HL-60/S4 treated with phorbol 12-myristate 13-acetate at 8.2 ng/mL for 4 days and 3 days (cell line): ENCODE results near the gene KREMEN1.
"Not testable (repeated sequence)": the region's sequence is repeated elsewhere in the genome, so short reads cannot be mapped to it uniquely, and the experiment has no call there.

ENCODE experiments used
- in situ Hi-C: fragments of 300-500 bp; cut with MboI; formaldehyde crosslinking; loops from 2 replicates; pipeline ENCODE4 v1.15.0; 2022; ENCODE audit warnings: low sequenced_read_pairs

Gene KREMEN1

DNA sequence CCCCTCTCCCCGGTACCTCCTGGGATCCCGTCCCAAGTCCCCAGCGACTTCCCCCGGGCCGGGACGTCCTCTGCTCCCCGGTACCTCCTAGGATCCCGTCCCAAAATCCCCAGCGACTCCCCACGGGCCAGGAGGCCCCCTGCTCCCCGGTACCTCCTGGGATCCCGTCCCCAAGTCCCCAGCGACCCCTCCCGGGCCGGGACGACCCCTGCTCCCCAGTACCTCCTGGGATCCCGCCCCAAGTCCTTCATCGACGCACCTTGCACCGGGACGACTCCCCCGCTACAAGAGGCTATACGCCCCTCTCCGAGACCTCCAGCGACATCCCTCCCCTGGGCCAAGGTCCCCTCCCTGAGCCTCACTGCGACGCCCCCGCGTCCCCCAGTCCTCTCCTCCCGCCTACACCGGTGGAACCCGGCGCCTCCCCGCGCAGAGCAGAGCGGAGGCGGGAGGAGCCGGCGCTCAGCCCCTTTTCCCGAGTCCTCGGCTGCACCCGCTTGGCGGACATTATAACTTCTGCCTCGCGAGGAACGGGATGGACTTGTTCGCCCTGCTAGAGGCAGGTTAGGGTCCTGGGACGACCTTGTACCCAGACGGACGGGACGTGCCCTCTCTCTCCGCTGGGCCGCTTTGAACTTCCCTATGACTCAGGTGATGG lies 912 bp downstream of the KREMEN1 start:
- in situ Hi-C loops, result loop anchor here (25.0 kb wide), 2 partner anchors 164 to 461 kb away; no protein-coding TSS in a partner anchor

- in situ Hi-C loops, result loop anchor here (25.0 kb wide), 2 partner anchors 163 to 462 kb away; no protein-coding TSS in a partner anchor
Observed at GRCh38 chr22:29074276-29074772, 1.5 kb downstream of the KREMEN1 start.

DNA sequence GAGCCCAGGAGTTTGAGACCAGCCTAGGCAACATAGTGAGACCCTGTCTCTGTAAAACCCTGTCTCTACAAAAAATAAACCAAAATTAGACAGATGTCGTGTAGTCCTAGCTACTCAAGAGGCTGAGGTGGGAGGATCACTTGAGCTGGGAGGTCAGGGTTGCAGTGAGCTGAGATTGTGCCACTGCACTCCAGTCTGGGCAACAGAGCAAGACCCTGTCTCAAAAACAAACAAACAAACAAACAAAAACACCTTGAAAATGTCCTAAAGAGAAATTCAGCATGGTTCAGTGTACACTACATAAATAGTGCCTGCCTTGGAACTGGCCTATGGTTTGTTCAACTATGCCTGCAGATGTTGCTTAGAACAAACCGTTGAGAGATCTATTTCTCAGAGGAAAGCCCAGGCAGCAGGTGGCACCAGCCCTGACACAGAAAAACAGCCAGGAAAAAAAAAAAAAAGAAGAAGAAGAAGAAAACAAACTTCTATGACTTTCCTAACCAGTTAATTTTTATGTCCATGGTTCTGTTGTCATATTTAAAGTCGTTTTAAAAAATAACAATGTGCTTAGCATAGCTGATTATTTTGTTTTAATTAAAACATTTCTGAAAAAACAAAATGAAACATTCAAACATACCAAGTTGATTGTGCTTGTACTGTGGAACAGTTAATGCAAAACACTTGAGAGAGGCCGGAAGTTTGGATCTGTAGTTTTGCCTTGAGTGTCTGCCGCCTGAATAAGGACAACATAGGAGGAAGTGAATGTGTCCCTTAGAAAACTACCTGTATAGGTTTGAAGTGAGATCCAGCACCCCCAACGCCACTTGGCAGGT lies 5.4 kb downstream of the KREMEN1 start:
- in situ Hi-C loops, result no loop called here

- in situ Hi-C loops, result no loop called here
Observed at GRCh38 chr22:29078869-29079207, 6.0 kb downstream of the KREMEN1 start.

GRCh38 chr22:29079218-29079901 lies 6.5 kb downstream of the KREMEN1 start:
- in situ Hi-C loops, result no loop called here

- in situ Hi-C loops, result no loop called here
Observed at GRCh38 chr22:29080106-29080975, 7.5 kb downstream of the KREMEN1 start.

DNA sequence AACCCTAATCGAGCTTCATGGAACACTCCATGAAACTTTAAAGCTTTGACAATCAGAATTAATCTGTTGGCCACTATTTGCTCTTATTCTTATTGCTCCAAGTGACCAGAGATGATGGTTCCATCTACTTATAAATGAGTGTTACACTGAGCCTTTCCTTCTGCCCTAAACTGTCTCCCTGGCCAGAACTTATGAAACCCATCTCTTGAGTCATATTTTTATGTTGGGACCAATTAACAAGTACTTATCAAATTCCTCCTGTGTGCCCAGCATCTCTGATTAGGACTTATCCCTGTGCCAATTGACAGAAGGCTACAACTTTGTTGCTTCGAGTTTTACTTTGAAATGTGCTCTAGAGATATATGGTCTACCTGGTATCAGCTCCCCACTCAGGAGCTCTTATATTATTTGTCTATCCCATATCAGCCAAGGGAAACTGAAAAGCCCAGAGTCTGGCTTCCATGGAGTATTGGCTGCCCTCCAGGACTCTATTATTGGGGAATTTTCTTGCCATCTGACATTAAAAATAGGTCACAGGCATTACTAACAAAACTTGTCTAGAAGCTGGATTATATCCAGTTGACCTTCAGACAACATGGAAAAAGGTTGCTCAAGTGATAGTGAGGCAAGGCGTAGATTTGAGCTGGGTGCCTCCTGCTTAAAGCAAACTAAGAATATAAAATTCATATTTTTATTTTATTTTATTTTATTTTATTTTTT lies 8.8 kb downstream of the KREMEN1 start:
- in situ Hi-C loops, result no loop called here

DNA sequence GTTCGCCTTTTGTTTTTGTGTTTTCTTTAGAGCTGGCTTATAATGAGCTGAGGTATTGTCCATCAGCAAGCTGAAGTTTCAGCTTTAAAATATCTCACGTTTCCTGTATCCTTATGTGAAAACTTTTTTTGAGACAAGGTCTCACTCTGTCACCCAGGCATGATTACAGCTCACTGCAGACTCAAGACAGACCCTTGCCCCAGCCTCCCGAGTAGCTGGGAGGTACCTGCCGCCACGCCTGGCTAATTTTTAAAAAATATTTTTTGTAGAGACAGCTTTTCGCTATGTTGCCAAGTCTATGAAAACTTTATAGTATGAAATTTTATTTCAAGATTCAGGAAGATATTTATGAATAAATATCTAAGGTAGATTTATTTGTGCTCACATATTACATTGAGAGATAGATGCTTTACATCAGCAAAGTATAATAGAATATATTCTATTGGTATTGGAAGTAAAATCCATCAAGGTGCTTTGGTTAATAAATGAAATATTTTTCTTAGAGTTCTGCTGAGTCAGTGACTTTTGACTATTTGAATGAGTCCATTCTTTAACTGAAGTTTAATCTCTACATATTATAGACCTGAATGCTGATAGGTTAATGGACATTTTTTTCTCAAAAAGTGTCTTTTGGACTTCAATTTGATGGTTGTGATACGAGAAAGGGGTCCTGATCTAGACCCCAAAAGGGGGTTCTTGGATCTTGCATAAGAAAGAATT lies 10.2 kb downstream of the KREMEN1 start:
- in situ Hi-C loops, result no loop called here

- in situ Hi-C loops, result not testable (repeated sequence)
Observed at GRCh38 chr22:29083576-29083932, 10.7 kb downstream of the KREMEN1 start.

DNA sequence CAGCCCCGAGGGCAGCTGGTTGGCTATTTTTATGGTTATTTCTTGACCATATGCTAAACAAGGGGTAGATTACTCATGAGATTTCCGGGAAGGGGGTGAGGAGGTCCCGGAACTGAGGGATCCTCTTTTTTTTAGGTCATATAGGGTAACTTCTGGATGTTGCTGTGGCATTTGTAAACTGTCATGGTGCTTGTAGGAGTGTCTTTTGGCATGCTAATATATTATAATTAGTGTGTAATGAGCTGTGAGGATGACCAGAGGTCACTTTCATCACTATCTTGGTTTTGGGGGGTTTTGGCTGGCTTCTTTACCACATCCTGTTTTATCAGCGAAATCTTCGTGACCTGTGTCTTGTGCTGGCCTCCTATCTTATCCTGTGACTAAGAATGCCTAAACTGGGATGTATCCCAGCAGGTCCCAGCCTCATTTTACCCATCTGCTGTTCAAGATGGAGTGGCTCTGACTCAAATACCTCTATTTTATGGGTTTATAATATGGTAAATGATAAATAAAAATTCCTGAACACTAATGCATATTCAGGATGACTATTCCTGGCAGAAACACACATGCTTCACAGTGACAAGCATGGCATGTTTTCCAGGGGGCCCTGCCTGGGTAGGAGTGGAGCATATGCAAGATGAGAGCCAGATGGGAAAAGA lies 11.2 kb downstream of the KREMEN1 start:
- in situ Hi-C loops, result no loop called here

DNA sequence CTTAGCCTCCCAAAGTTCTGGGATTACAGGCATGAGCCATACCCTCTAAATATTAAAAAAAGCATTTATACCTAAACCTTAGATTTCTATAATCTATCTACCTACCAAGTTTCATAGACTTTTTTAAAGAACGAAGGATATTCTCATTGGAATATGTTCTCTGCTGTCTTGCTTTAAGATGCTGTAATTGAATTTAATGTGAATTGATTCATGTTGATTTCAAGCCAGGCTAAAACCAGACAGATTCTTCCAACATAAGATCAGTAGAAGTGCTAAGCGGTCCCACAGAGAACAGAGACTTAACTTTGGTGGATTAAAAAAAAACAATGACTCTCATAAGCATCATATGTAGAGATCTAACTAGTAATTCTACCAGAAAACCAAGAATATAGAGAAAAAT lies 14.2 kb downstream of the KREMEN1 start:
- in situ Hi-C loops, result no loop called here

DNA sequence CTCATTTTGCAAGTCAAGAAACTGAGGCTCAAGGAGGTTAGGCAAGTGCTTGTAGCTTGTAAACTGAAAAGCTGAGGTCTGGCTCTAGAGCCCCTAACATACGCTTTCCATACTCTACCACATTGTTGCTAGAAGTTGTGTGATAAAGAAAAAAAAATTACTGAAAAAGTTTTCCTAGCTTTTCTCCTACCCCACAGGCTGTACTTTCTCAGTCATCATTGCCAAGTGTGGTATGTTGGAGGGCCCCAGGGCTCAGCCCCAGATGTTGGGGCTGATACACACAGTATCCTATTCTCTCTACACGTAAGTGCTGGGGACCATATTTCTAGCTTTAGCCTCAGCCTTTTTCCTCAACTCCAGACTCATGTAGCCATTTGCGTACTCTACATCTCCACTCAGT lies 16.0 kb downstream of the KREMEN1 start:
- in situ Hi-C loops, result no loop called here

DNA sequence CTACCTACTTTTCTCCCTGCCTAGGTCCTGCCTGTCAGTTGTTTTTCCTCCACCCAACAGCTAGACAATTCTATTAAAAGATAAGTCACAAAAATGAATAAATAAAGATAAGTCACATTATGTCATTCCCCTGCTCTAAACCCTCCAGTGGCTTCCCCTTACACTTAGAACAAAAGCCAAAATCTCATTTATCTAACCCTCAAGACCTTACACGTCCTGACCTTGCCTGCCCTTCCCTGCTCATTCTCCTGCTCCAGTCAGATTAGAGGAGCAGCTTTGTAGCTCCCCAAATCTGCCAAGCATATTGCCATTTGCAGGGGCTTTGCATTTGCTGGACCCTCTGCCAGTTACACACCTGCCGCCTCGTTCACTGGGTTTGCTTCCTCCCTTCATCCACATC lies 16.7 kb downstream of the KREMEN1 start:
- in situ Hi-C loops, result no loop called here

DNA sequence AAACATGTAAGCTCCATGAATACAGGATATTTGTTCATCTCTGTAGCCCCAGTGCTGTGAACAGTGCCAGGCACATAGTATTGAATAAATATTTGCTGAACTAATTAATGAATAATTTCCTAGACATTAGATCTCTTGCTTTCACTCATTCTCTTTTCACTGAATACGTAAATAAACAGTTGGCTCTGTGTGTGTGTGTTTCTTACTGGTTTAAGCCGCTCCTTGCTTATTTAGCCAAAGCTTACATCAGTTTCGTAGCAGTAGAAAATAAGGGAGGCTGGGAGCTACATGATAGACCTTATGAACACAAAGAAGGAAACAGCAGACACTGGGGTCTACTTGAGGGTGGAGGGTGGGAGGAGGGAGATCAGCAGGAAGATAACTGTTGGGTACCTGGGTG lies 17.2 kb downstream of the KREMEN1 start:
- in situ Hi-C loops, result no loop called here

GRCh38 chr22:29092243-29092642 lies 19.4 kb downstream of the KREMEN1 start:
- in situ Hi-C loops, result no loop called here

GRCh38 chr22:29093030-29093429 lies 20.2 kb downstream of the KREMEN1 start:
- in situ Hi-C loops, result no loop called here

DNA sequence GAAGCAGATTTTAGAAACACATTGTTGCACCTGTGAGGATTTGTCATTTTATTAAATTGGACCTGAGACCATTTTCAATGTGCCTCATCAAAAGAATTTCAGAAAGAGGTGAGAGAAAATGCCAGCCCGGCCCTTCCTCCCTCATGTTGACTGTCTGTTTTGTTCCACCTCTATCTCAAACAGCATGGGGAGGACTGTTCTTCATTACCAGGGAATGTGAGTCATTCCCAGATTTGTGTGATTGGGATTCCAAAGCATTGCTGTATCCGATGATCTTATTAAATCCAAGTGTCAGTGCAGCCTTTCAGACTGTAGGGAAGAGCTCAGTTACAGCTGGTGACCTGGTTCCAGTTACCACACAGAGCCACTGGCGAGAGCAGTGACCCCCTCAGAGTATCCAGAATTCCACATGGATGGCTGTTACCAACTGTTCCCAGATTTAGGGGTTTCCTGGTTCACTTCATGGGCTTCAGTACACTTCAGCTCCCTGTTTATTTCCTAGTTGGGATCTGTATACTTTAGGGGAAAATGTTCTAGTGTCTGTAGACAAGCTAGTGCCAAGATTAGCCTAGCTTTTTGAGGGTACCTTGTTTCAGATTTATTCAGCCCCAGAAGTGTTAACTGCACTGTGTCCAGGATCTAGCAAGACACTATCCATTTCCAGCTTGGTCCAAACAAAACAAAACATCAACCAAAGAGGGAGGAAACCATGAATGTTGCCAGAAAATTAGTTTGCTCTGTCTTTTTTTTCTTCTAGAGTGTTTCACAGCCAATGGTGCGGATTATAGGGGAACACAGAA lies 20.9 kb downstream of the KREMEN1 start:
- in situ Hi-C loops, result no loop called here

- in situ Hi-C loops, result no loop called here
Observed at GRCh38 chr22:29095459-29095858, 22.6 kb downstream of the KREMEN1 start.
